ENCODE measurements around the gene QRICH2. TPM values are rescaled to one million over a fixed set of nuclear protein-coding genes. Genes with fewer than 3 reads are reported as not detected.

The QRICH2 gene
- total and polyA plus RNA-seq, 2 of the 4 experiments (the other 2 are of a cell fraction), result 4.3 to 4.8 TPM

DNA sequence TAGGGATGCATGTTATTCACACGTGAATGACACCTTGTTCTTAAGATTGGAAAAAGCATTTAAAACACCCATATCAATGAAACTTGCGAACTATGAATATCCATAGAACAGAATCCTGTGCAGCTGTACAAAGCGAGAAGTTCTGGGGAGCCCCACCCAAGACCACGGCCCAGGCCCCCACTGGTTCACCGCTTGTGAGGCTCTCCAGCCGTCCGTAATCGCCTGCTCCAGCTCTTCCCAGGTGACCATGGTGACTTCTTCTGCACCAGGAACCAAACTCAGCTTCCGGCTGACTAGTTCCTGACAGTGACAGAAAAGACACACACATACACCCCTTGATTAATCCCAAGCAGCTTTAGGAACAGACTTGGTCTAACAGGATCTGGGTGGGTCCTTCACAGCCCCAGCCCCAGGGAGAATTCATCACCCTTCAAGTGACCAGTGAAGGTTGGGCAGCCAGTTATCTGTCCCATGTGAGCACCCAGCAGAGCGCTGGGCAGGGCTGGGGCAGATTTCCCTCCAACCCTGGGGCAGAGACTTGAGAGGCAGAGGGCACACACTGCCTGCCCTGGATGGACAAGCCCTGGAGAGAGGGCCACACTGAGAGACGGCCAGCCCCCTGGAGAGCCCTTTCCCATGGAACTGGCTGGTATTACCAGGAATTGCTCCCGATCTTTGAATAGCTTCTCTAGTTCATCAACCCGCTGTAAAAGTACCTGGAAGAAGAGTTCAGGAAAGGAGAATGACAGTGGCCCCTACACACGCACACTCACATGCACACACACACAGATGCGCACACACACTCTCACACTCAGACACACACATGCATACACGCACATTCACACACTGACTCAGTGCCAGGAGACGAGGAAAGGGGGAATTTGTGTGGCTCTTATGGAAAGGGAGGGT is 3.6 kb downstream of the QRICH2 start:
- no peak overlapping the region for H3K56ac ChIP-seq (ENCODE audit: extremely low read depth, insufficient read depth, low read length)
- dilution Hi-C loops (cut with HindIII; ENCODE audit: low sequenced_read_pairs, unreplicated experiment), result no loop called here
- H3K27me3 ChIP-seq (ENCODE audit: control insufficient read depth, insufficient read depth, low read length), result no peaks in the 10 kb centered on the region
- in situ Hi-C loops (cut with MboI; ENCODE audit: low sequenced_read_pairs), result loop anchor here (5.0 to 10.0 kb wide), 2 partner anchors 93 to 200 kb away; partner anchors contain the start of gene RHBDF2
- H3K18ac ChIP-seq (ENCODE audit: low read depth, low read length), result no peak overlapping the region
- TF ChIP-seq RCOR1 (IDR thresholded peaks at IDR 0.05; ENCODE audit: insufficient replicate concordance, low read length) (no peak), FOS (IDR thresholded peaks at IDR 0.05; ENCODE audit: low read depth, low read length) (no peak), USF2 (IDR thresholded peaks at IDR 0.05; ENCODE audit: low read depth, low read length) (no peak), SMC3 (IDR thresholded peaks at IDR 0.05; ENCODE audit: low read depth, low read length) (no peak), NFE2L2 (IDR thresholded peaks at IDR 0.05; ENCODE audit: low read depth, low read length) (no peak), MAFK (IDR thresholded peaks at IDR 0.05; ENCODE audit: low read depth, low read length) (no peak), MAZ (IDR thresholded peaks at IDR 0.05; ENCODE audit: borderline replicate concordance, low read depth, low read length) (no peak), ELK1 (IDR thresholded peaks at IDR 0.05; ENCODE audit: borderline replicate concordance, low read depth, low read length) (no peak)
- TF ChIP-seq, protein P1, sequence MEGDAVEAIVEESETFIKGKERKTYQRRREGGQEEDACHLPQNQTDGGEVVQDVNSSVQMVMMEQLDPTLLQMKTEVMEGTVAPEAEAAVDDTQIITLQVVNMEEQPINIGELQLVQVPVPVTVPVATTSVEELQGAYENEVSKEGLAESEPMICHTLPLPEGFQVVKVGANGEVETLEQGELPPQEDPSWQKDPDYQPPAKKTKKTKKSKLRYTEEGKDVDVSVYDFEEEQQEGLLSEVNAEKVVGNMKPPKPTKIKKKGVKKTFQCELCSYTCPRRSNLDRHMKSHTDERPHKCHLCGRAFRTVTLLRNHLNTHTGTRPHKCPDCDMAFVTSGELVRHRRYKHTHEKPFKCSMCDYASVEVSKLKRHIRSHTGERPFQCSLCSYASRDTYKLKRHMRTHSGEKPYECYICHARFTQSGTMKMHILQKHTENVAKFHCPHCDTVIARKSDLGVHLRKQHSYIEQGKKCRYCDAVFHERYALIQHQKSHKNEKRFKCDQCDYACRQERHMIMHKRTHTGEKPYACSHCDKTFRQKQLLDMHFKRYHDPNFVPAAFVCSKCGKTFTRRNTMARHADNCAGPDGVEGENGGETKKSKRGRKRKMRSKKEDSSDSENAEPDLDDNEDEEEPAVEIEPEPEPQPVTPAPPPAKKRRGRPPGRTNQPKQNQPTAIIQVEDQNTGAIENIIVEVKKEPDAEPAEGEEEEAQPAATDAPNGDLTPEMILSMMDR (conservative IDR thresholded peaks at IDR 0.05; ENCODE audit: low read depth, low read length), result no peak
- no peak overlapping the region for H3K27ac ChIP-seq (ENCODE audit: insufficient read depth, low read length)
- no peaks in the 10 kb centered on the region for H3K9me3 ChIP-seq (ENCODE audit: control insufficient read depth, insufficient read depth, low read length)
- H3K4ac ChIP-seq (ENCODE audit: low read depth, low read length), result no peak overlapping the region
- H4K5ac ChIP-seq (ENCODE audit: low read depth, low read length), result no peak overlapping the region
- H3K4me2 ChIP-seq (ENCODE audit: low read depth, low read length), result no peak overlapping the region
- no peaks in the 10 kb centered on the region for H3K9me1 ChIP-seq (ENCODE audit: insufficient read depth, low read length)
- ChIA-PET CTCF (interaction anchor here (1.0 to 2.1 kb wide), 3 partner anchors 69 to 93 kb away, joined by 4 to 9 read pairs (median 4); no protein-coding TSS in a partner anchor), POLR2A (ENCODE audit: unreplicated experiment) (no interaction called here)
- no peak overlapping the region for H3K23ac ChIP-seq (ENCODE audit: low read depth, low read length)
- no peak overlapping the region for H2BK20ac ChIP-seq (ENCODE audit: low read depth, low read length)
- no peaks in the 10 kb centered on the region for H4K20me1 ChIP-seq (ENCODE audit: insufficient read depth, low read length)
- H2AK5ac ChIP-seq (ENCODE audit: low read depth, low read length), result peak overlapping the region; percentile 65; the same call in 1 of the 2 replicates
- H3K9ac ChIP-seq (ENCODE audit: low read depth, low read length), result no peak overlapping the region
- no peak overlapping the region for H4K8ac ChIP-seq (ENCODE audit: low read depth in 2 of 2, low read length in 2 of 2)
- no peak overlapping the region for H2BK5ac ChIP-seq (ENCODE audit: low read depth, low read length, poor library complexity, severe bottlenecking)
- H3K4me1 ChIP-seq (ENCODE audit: control insufficient read depth, insufficient read depth, low read length), result no peaks in the 10 kb centered on the region
- H3K14ac ChIP-seq (replicated peaks; ENCODE audit: low read depth, low read length), result no peak overlapping the region
- ATAC-seq (ENCODE audit: low read depth) (no peak), DNase-seq (no peak)
- BruUV-seq (replicated peaks), result no TSS peak
- H2AFZ ChIP-seq (replicated peaks; ENCODE audit: low read length, poor library complexity), result no peak overlapping the region
- WGBS, 2 experiments (ENCODE audit: extremely low coverage in 2 of 2, insufficient read length in 1 of 2), result 100% methylated on average over 7 of the region's 17 CpGs; no CpG with 5 or more reads in 1 of the 2 experiments
- no peak overlapping the region for H3K4me3 ChIP-seq (ENCODE audit: insufficient read depth, low read depth, low read length)
- 0 out of 4 replicates have a peak, but pooled peaks cover 0 to under 1% of the 10 kb centered on the region in 2 experiments for H3K79me1 ChIP-seq (ENCODE audit: low read depth in 1 of 2, low read length in 2 of 2)
- H3K36me3 ChIP-seq (ENCODE audit: control insufficient read depth, insufficient read depth, low read length), result peaks cover 9% of the 10 kb centered on the region
- H2BK15ac ChIP-seq (ENCODE audit: low read depth, low read length), result no peak overlapping the region
- H2AK9ac ChIP-seq (replicated peaks; ENCODE audit: low read depth, low read length, poor library complexity), result peak overlapping the region; percentile 37
- no peak overlapping the region for H2BK120ac ChIP-seq (ENCODE audit: low read depth, low read length)
- no peak overlapping the region for H4K91ac ChIP-seq (ENCODE audit: insufficient read depth, low read depth, low read length)
- intact Hi-C loops (cut with micrococcal nuclease), result no loop called here
